ENCODE measurements around the gene PLPP6.

- TF ChIP-seq ELF4 (IDR thresholded peaks at IDR 0.05) (no peak), FOXM1 (IDR thresholded peaks at IDR 0.05; ENCODE audit: borderline replicate concordance) (no peak)
Measured at GRCh38 chr9:4654084-4654483, 8.0 kb upstream of the PLPP6 start.
